NCI-H1105 (cell line): ENCODE results near the gene STON1.
A peak's percentile ranks its signal among the peaks of the same experiment; 100 is the strongest.
"Not testable (repeated sequence)": the region's sequence is repeated elsewhere in the genome, so short reads cannot be mapped to it uniquely, and the experiment has no call there.

Source experiments
- DNase-seq: peaks from one replicate; lab custom pipeline; 2025; lab: John Stamatoyannopoulos, UW

The STON1 gene

GRCh38 chr2:48530033-48530811, at the start of gene STON1:
Gene STON1, plus strand, starts transcription at chr2:48530154. Its CDS starts 50,480 bp downstream, at chr2:48580634.
- no peak for DNase-seq

GRCh38 chr2:48480526-48480925, 49.4 kb upstream of the STON1 start:
- no peak for DNase-seq

DNA sequence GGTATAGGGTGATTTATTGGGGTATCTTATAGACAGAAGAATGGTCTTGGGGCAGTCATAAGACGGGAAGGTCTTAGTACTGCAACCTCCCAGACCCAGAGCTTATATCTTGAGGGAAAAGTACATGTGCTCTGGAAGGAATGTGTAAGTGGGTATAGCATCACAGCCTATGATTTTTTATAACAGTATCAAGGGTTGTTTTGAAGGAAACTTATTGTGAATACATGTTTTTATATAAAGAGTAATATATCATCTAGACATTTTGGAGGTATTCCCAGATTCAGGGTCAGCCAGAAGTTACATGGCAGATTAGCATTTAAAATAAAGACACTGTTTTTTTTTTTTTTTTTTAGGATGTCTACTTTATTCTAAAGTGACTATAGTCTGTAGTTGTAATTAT, 47.6 kb upstream of the STON1 start:
- DNase-seq: no peak

- peak; percentile 7 for DNase-seq
Observed at GRCh38 chr2:48482769-48483168, 47.2 kb upstream of the STON1 start.

DNA sequence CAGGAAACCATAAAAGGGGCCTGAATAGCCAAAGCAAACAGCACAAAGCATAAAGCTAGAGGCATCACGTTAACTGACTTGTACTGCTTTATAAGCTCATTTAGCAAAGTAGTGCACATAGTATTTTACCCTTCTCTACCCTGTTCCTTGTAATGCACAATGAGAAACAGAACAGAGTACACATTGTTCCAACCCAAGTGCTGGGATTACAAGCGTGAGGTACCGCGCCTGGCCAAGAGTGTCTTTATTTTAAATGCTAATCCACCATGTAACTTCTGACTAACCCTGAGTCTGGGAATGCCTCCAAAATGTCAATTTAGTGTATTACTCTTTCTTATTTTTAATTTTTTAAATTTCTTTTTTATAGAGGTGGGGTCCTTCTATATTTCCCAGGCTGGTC, 46.4 kb upstream of the STON1 start:
- DNase-seq: no peak

- no peak for DNase-seq
Observed at GRCh38 chr2:48483916-48484315, 46.0 kb upstream of the STON1 start.

DNA sequence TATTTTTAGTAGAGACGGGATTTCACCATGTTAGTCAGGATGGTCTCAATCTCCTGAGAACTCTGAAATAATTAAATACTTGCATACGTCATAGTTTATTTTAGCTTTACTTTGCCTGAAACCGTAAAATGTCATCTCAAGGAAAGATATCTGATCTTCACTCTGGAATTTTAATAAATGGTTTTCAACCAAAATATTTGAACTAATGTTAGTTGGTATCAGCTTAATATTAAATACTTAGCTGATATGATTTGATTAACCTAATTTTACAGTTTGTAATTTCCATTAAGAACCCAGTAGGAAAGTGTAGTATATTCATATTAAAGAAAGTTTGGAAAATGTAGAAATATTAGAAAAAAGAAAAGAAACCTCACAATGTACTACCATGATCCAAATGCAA, 41.4 kb upstream of the STON1 start:
- no peak for DNase-seq

DNA sequence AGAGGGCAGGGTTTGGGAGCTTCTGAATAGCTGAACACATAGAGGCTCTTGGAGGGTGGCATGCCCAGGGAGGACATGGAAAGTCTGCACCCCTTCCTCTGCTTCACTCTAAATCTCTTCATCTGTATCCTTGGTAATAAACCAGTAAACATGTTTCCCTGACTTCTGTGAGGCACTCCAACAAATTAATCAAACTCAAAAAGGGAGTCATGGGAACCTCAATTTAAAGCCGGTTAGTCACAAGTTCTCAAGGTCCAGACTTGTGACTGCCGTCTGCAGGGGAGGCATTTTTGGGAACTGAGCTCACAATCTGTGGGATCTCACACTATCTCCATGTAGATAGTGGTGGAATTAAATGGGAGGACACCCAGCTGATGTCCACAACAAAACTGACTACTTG, 33.1 kb upstream of the STON1 start:
- no peak for DNase-seq

GRCh38 chr2:48504647-48505327, 25.2 kb upstream of the STON1 start:
- DNase-seq: no peak

DNA sequence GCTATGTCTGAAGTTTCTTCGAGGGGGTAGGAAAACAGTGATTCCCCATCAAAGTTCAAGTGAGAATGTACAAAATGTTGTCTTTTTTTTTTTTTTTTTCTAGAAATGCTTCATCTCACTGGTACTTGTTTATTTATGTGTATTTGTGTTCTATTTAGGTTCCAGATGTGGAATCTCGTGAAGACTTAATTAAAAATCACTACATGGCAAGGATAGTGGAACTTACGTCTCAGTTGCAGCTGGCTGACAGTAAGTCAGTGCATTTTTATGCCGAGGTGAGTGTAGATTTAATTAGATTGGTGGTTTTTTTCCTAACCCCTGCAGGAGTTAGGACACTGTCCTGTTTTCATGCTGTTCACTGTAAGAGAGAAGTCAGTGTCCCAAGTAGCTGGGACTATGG, 22.8 kb upstream of the STON1 start:
- DNase-seq: no peak

GRCh38 chr2:48508461-48509124, 21.4 kb upstream of the STON1 start:
- DNase-seq: no peak

DNA sequence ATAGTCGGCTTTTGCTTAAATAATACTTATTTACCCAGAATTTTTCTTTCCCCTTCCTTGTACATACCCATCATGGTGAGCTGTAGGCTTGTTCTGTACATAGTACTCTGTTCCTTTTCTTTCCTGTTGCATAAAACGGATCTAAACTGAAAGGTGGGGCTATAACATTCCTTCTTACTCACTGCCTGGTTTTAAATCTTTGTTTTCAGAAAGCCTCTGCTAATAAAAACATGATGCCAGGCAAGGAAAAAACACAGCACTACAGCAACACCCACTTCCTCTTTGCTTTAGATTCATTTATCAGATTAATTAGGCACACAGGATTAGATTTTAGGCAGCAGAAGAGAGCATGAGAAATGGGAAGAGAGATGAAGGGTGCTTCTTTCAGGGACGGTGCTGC, 19.6 kb upstream of the STON1 start:
- DNase-seq: no peak

GRCh38 chr2:48511849-48512470, 18.0 kb upstream of the STON1 start:
- no peak for DNase-seq

DNA sequence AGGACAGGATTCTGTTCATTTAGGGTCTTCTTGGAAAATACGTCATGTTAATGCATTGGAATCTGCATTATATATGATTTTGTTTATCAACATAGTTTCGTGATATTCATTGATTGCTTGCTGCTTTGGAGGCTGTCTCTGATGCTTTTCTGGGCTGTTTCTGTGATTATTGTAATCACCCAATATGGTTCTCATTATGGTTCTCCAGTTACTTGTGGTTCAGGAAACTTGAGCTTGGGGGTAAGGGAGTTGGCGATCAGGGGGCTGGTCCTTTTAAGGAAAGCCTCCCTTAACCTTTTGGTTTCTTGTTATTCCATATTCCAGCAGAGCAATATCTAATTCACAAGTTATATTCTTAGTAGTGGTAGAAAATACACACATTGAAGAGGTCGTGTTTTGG, 17.4 kb upstream of the STON1 start:
- DNase-seq: no peak

DNA sequence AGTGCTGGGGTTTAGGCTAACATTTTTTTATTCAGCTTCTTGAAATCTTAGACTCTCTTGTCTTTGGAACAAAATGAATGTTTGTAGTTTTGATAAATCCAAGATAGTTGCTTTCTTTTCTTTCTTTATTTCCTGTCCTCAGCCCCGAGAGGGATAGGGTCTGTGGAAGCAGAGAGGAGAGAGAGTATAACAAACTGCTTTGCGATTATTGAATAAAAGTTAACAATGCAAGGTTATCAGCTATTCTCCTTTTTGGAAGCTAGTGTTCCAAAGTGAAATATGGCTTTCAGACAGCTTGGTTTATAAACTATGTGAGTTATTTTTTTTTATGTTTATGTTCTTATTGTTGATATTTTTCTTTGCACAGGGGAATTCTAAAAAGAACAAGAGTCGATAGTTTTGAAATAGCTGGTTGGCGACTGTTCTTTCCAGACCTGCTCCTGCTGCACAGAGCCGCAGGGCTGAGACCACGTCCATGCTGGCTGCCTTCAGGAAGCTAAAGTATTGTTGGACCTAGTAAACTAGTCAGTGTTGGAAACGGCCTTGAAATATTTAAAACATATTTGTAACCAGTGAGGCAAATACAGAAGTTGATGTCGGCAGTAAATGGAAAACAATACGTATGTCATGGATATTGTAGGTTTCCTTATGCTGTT, 15.5 kb upstream of the STON1 start:
- DNase-seq: no peak

DNA sequence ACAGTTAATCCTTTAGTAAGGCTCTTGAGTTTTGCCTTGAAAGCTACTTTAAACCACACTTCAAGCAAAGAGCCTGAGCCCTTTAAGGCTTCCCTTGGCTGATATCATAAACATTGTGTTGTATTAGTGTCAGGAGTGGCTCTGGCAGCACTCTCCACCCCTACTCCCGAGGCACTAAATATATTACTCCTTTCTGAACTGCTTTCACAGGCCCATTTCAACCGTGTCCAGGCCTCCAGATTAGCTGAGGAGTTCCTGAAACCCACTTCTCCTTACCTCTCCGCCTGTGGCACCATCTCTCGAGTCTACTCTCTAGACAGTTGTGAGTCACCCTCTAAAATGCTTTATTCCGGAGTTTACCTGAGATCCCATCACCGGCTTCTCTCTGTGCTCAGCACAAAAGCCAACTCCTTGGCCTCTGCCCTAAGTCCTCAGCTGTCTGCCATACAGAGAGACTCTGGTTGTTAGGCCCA, 14.4 kb upstream of the STON1 start:
- no peak for DNase-seq

GRCh38 chr2:48519593-48519992, 10.4 kb upstream of the STON1 start:
- DNase-seq: no peak

GRCh38 chr2:48524756-48525155, 5.2 kb upstream of the STON1 start:
- DNase-seq: not testable (repeated sequence)

GRCh38 chr2:48525269-48525943, 4.5 kb upstream of the STON1 start:
- no peak for DNase-seq

DNA sequence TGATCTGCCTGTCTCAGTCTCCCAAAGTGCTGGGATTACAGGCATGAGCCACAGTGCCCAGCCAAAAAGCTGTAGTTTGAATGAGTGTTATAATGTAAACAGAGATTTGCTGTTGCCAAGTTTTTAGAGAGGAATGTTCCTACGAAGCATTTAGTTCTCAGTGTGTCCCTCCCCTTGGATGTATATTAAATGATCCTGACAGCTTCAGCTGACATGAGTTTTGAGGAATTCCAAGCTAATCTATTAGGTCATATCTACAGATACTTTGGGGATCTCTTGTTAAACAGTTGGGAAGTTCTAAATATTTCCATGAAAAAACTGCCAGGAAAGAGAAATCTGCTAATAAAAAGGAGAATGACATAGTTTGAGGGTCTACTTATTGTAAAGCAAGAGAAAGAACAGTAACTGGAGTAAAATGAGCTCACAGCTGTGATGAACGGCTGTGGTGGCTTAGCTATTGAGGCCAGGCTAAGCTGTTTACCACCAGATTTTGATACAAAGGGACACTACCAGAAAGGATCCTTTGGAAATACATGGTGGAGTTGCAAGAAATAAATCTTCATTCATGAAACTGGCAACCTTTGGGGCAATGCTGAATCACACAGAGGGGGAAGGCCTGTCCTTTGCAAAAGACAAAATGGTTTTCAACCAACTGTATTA, 2.6 kb upstream of the STON1 start:
- no peak for DNase-seq

DNA sequence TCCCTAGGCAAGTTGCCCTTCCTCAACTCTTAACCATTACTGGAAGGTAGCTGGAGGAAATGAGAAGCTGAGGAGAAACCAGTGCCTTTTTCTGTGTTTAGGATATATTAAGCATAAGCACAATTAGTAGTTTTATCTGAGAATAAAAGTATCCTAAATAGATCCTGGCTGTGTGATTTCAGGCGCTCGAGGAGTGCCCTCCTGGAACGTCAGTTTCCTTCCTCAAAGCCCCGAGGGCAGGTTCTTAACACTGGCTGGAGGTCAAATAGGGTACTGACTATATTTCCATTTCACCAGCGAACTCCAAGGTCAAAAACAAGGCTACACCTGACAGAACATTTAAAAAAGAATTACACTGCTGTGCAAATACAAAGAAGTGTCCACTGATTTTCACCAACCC, 1.5 kb upstream of the STON1 start:
- no peak for DNase-seq
